Measurements from ENCODE around the gene XPO5.
"Not testable (repeated sequence)": the region's sequence is repeated elsewhere in the genome, so short reads cannot be mapped to it uniquely, and the experiment has no call there.

- not testable (repeated sequence) for TF ChIP-seq CTCF (conservative IDR thresholded peaks at IDR 0.05; ENCODE audit: low read length); EZH2phosphoT487 (IDR thresholded peaks at IDR 0.05; ENCODE audit: borderline replicate concordance, low read depth, low read length)
These were observed 77.5 kb downstream of the XPO5 start for GRCh38 chr6:43498291-43498690.

All from OCI-LY7 (cell line).